KOPT-K1 (cell line): Measurements from ENCODE around the gene FKBP2.
A peak's percentile ranks its signal among the peaks of the same experiment; 100 is the strongest.

Experiments
- H3K27ac ChIP-seq: fragments of 200-600 bp; sonication (generic); 2 replicates; pipeline ENCODE4 v1.5.1; 2016; ENCODE audit warnings: antibody characterized with exemption, mild to moderate bottlenecking, low read depth, low read length; ENCODE audit not compliant: poor library complexity, severe bottlenecking
- H3K36me3 ChIP-seq: fragments of 200-600 bp; sonication (generic); 2 replicates; pipeline ENCODE4 v1.5.1; 2017; ENCODE audit warnings: antibody characterized with exemption, mild to moderate bottlenecking, low read length, moderate library complexity; ENCODE audit not compliant: insufficient read depth
- H3K9me3 ChIP-seq: fragments of 200-600 bp; sonication (generic); 2 replicates; pipeline ENCODE4 v1.5.1; 2017; ENCODE audit warnings: antibody characterized with exemption, low read length, mild to moderate bottlenecking; ENCODE audit not compliant: insufficient read depth, poor library complexity, severe bottlenecking

The FKBP2 gene

DNA sequence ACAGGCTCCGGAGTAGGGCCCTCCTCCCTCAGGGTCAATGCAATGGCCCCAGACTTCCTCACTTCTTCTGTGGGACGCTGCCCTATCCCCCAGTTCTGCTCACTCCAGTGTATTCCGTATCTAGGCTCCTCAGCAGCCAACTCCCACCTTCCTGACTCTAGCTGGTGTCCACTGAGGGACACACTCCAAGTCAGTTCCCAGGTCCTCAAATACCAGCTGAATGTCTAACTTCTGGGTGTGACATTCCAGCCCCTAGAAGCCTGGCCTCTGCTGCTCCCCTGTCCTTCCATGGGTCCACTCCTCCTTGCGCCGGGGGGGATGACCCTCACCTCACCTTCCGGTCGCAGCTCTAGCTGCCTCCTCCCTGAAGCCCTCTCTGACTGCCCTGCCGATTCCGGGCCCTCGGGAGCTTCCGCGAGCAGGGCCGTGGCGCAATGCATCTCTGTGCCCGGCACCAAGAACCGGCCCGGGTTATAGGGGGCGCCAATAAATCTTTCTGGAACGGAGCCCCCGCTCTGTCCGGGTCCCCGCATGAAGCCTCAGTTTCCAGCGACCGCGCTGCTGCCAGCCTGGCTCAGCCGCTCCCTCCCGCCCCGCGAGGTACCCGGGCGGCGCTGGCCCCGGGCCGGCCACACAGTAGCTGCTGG lies 28.1 kb downstream of the FKBP2 start:
- Histone ChIP-seq H3K27ac (peak overlapping the region; percentile 88), H3K36me3 (peaks cover 4% of the 10 kb centered on the region; the same call in 1 of the 2 replicates), H3K9me3 (no peaks in the 10 kb centered on the region)

DNA sequence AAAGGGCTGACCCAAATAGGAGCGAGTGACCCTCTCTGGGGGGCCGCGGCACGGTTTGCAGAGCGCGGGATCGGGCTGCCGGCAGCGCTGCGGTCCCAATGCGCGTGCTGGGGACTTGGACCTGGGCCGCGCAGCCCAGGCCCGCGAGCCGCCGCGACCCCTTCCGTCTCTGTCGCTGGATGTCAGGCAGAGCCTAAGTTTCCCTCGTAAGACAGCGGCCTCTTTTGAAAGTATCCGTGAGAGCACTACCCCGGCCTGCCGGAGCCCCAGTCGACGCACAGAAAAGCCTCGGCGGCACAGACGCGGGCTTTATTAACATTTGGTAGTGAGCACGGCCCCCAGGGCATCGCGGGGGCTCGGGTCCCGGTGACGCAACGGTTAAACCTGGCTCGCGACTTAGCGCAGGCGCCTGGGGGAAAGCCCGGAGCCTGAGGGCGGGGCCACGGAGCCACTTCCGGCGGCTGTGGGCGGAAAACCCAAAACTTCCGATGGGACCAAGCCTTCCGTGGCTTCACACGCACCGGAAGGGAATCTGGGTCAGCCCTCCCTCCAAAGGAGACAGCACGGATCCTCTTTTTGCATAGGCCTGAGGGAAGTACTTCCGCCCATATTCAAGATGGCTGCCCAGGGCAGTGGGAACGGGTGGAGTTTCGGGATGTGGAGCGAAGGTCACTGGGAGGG lies 28.8 kb downstream of the FKBP2 start:
- Histone ChIP-seq H3K9me3 (no peaks in the 10 kb centered on the region), H3K36me3 (peaks cover 4% of the 10 kb centered on the region; the same call in 1 of the 2 replicates), H3K27ac (peak overlapping the region; percentile 88)

DNA sequence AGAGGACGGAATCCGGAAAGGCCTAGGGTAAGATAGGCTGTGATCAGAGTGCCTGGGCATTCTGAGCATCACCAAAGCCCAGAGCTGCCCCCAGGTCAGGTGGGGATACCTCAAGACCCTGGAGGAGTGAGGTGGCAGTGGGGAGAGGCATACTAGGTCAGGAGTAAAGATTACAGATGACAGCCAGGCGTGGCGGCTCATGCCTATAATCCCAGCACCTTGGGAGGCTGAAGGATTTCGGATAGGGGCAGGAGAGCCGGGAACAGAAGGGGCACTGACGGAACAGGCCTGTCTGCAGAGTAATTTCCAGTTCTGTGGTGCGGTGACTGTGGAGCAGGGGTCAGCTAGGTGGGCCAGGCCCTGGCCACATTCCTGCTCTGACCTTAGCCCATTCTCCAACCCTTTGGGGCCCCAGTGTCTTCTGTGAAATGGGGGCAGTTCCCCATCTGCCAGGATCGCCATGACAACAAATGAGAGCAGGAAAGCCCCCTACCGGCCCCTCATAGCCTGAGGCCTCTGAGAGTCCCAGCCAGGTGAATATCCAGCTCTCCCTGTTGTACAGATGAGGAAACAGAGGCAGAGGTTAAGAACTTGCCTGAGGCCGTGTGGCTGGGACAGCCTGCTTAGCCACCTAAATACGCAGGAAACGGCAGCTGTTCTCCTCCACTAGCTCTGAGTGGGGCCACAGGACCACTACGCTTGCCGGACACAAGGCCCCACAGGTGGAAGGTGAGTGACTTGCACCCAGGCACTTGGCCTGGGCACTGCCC lies 34.3 kb downstream of the FKBP2 start:
- Histone ChIP-seq H3K27ac (no peak overlapping the region), H3K36me3 (peaks cover 45% of the 10 kb centered on the region), H3K9me3 (no peaks in the 10 kb centered on the region)

DNA sequence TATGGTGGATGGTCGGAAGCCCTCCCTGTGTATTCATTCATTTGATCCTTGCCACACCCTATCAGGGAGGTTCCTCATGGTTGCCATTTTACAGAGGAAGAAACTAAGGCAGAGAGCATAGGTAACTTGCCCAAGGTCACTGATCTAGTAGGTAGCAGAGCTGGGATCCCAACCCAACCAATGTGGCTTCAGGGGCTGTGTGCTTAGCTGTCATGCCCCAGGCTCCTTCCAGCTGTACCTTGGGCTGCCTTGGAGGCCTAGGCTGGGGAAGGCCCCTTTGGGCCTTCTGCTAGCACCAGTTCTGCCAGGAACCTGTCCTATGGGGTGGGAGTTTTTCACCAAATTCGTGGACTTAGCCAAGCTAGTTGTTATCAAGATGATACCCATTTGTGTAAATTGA lies 34.9 kb downstream of the FKBP2 start:
- no peak overlapping the region for H3K27ac ChIP-seq
- no peaks in the 10 kb centered on the region for H3K9me3 ChIP-seq
- peaks cover 45% of the 10 kb centered on the region for H3K36me3 ChIP-seq

DNA sequence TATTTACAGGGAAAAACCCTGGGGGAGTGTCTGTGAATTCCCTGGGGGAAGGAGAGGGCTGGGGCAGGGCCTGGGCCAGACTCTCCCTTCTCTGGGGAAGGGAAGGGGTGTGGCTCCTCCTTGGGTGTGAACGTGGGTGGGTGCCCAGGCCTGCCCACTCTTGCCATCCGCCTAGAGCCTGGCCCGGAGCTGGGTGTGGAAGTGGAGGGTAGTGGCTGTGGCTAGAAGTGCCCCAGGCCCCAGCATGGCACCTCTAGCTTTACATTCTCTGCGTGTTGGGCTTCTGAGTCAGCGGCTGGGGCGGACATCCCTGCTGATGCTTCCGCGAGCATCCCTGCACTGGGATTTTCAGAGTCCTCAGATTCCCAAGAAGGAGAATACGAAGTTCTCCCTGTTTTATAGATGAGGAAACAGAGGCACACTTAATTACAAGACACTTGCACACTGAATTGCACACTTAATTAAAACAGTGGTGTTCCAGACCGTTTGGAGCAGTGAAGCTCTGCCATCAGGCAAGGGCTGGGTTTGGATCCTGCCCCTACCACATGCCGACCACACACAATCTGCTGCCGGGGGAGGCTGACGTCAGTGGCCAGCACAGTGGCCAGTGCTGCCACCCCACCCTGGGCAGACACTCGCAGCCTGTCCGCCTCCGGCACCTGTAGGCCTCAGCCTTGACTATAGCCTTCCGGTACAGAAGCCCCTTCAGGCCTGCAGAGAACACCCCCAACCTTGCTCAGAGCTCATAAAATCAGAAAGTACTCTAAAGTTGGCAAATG lies 35.9 kb downstream of the FKBP2 start:
- Histone ChIP-seq H3K27ac (no peak overlapping the region), H3K9me3 (no peaks in the 10 kb centered on the region), H3K36me3 (peaks cover 53% of the 10 kb centered on the region)

DNA sequence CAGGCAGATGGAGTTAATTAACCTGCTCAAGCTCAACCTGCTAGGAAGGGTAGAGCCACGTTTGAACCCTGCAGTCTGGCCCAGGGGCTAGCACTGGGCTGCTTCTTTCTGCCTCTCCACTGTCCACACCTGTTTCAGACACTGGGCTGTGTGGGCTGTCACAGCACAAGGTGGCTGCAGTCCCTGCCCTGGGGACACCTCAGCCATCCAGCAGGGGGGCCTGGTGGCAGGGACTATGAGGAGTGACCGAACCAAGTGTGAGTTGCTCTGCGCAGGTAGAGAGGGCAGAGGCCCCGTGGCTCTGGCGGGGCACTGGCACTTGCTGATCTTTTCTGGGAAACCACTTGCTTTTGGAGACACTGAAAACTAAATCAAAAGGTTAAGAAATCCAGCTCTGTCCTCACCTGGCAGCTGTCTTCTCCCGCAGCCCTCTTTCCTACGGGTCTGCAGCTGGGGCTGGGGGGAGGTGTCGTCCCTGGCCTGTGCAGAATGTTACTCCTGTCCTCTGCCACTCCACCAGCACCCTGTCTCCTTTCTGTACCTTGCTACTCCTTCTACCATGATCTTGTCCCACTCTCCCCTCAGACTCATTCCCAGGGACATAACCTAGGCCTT lies 37.8 kb downstream of the FKBP2 start:
- Histone ChIP-seq H3K9me3 (no peaks in the 10 kb centered on the region), H3K27ac (no peak overlapping the region), H3K36me3 (peaks cover 56% of the 10 kb centered on the region)

DNA sequence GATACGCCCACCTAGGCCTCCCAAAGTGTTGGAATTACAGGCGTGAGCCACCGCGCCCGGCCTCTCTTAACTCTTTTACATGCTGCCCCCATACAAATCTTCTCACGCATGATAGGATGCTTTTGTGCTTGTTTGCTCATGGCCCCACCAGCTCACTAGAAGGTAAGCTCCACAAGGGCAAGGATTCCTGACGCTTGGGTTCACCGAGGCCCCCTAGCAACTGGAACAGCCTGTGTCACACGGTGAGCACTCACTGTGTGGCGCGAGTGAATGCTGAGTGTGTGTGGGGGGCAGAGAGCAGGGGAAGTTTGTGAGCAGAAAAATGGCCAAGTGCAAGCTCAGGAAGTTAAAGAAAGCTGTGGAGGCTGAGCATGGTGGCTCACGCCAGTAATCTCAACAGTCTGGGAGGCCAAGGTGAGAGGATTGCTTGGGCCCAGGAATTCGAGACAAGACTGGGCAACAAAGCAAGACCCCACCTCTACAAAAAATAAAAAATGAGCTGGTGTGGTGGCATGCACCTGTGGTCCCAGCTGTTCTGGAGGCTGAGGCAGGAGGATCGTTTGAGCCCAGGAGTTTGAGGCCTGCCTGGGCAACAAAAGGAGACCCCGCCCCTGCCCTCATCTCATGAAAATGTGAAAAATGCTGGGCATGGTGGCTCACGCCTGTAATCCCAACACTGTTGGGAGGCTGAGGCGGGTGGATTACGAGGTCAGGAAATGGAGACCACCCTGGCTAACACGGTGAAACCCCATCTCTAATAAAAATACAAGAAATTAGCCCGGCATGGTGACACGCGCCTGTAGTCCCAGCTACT lies 41.3 kb downstream of the FKBP2 start:
- Histone ChIP-seq H3K27ac (no peak overlapping the region), H3K9me3 (no peaks in the 10 kb centered on the region), H3K36me3 (peaks cover 34% of the 10 kb centered on the region)

DNA sequence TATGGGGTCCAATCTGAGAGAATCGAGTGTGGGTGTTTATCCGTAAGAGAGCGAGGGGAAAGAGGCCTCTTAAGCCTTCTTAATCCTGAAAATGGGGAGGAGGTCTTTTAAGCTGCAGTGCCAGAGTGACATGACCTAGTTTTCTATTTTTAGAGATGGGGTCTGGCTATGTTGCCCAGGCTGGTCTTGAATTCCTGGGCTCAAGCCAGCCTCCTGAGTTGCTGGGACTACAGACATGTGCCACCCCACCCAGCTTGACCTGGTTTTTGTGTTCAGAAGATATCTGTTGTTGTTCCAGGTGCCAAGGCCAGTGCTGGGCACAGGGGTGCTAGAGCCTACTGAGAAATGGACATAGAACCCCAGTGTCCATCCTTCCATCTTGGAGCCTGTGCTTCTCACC lies 42.2 kb downstream of the FKBP2 start:
- H3K36me3 ChIP-seq: peaks cover 25% of the 10 kb centered on the region; the same call in 1 of the 2 replicates
- no peak overlapping the region for H3K27ac ChIP-seq
- no peaks in the 10 kb centered on the region for H3K9me3 ChIP-seq

DNA sequence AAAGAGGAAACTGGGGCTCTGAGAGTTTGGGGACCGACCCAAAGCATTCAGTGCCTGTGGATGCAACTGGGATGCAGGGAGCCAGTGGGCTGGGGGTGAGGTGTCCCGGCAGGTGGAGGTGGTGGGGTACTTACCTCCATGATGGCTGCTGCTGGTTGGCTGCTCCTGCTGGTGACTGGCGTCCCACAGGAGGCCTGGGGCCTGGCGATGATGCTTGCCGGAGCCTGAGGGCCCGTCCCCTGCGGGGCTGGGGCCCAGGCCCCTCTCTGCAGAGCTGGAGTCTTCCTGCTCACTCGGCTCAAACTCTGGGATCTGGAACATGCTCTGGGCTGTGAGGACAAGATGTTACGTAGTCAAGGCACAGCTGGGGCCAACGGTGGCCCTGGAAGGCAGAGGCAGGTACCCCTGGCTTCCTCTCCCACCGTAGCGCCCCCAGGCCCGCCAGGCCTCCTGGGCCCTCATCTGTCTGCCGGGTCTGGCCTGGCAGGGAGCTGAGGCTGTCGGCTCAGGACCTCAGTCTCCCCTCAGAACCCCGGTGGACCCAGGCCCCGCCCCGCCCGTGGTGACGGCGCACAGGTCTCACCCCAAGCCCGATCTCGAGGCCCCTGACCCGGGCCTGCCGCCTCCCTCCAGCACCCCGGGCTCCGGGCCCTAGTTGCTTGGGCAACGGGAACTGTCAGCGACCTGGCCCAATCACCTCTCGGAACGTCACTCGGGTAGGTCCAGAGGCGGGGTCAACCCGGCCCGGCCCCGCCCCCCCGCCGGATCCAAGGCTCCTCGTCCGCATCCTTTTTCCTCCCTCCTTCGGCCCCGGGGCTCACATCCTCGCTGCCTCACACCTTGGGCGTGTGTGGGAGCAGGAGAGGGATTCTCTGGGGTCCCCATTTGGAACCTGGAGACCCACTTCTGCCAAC lies 43.4 kb downstream of the FKBP2 start, which contains the start of gene BAD:
TSS of gene BAD (minus strand) at position 618 of the 914 bp plus-strand sequence. CDS start at position 321, 297 bp downstream.
- Histone ChIP-seq H3K36me3 (peaks cover 15% of the 10 kb centered on the region; the same call in 1 of the 2 replicates), H3K27ac (peak within 1 kb of the TSS; percentile 90), H3K9me3 (no peaks in the 10 kb centered on the region)

DNA sequence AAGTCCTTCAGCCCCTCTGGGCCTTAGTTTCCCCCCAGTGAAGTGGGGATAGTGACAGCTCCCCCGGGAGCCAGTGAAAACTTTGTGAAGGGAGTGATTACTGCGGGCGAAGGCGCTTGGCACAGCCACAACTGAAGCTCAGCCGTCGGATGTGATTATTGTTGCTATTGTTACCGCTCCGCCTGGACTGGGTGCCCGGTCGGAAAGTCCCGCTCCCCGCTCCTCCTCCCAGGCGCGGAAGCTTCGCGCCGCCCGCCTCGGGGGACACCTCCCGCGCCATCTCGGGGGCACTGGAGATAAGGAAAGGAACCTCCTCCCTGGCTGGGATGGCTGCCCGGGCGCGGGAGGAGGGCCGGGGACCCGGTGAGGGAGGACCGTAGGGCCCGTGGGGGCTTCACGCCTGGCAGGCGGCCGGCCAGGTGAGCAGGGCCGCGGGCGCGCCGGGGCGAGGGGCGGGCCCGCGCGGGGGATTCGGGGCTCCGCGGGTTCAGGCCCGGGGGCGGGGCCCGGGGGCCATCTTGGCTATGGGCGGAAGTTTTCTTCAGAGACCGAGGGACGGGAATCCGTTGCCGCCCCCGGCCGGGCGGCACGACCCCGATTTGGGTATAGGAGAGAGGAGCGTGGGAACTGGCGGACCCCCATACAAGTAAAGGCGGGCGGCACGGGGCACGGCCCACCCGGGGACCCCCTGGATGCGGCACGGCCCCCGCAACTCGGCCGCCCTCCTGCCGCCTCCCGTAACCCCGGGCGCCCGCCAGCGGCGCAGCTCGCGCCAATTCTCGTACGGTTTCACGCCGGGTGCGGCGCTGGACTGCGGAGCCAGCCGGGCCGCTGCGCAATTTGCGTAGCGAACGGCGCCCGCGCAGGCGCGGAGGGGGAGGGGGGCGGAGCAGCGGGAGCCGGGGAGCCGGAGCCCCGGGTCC lies 44.3 kb downstream of the FKBP2 start, which contains the start of gene GPR137:
TSS of gene GPR137 (plus strand) at position 887 of the 923 bp plus-strand sequence. CDS start 677 bp downstream, outside the sequence.
- Histone ChIP-seq H3K9me3 (no peaks in the 10 kb centered on the region), H3K36me3 (peaks cover 15% of the 10 kb centered on the region; the same call in 1 of the 2 replicates), H3K27ac (peak within 1 kb of the TSS; percentile 90)

DNA sequence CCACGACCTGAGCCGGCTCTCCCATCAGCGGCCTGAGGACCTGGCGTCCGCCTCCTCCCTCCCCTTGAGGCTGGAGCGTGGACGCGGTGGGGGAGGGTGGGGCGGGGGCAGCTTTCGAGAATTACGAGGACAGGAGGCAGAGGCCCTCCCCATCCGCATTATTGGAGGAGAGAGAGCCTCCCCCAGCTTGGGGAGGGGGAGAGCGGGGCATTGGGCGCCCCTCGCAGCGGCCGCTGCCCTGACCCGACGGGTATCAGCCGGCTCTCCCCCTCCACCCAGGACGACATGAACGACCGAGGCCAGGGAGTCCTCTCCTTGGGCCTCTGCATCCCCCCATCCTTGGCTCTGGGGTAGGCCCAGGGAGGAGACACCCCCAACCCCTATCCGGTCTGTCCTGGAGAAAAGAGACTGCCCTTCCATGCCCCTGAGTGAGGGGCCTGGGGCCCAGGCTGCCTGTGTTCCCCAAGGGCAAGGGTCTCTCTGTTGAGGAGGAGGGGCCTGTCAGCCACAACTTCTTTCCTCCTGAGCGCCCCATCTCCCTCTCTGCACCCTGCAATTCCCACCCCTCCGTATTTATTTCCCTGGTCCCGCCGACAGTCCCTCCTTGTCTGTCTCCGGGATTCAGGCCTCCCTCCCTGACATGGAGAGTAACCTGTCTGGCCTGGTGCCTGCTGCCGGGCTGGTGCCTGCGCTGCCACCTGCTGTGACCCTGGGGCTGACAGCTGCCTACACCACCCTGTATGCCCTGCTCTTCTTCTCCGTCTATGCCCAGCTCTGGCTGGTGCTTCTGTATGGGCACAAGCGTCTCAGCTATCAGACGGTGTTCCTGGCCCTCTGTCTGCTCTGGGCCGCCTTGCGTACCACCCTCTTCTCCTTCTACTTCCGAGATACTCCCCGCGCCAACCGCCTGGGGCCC lies 45.2 kb downstream of the FKBP2 start:
- H3K27ac ChIP-seq: peak overlapping the region; percentile 90
- peaks cover 14% of the 10 kb centered on the region; the same call in 1 of the 2 replicates for H3K36me3 ChIP-seq
- no peaks in the 10 kb centered on the region for H3K9me3 ChIP-seq
